Measurements from ENCODE around the gene IGF2BP3.
A peak's percentile ranks its signal among the peaks of the same experiment; 100 is the strongest.

The IGF2BP3 gene

GRCh38 chr7:23264916-23265458, 205.3 kb downstream of the IGF2BP3 start:
- DNase-seq (ENCODE audit: low read depth in 2 of 2) = no peak

- DNase-seq (ENCODE audit: low read depth in 2 of 2) = peak in 1 of 2 donors; percentile 19
Observed at GRCh38 chr7:23261843-23262452, 208.3 kb downstream of the IGF2BP3 start.

- DNase-seq (ENCODE audit: low read depth in 2 of 2) = no peak
Observed at GRCh38 chr7:23260371-23260770, 209.9 kb downstream of the IGF2BP3 start.

Measured in stimulated activated CD8-positive, alpha-beta memory T cell treated with anti-CD3 and anti-CD28 coated beads, Interleukin-2, amount 100 ng/mL, for 1 hour (primary cell).